Fibroblast of pulmonary artery (primary cell): Measurements from ENCODE around the gene FMNL3.

ENCODE experiments used
- DNase-seq: peaks from one replicate; pipeline ENCODE4 v3.0.0-alpha.2; 2010; ENCODE audit warnings: low read depth
- H3K4me3 ChIP-seq: replicated peaks from 2 replicates; pipeline ENCODE4 v1.5.1; 2011; ENCODE audit warnings: low read depth, mild to moderate bottlenecking, control low read depth, low read length, moderate library complexity
- TF ChIP-seq, protein P1 (sequence below): IDR thresholded peaks from 2 replicates; pipeline ENCODE4 v1.5.1; 2011; ENCODE audit warnings: mild to moderate bottlenecking, control low read depth, low read length, inconsistent platforms; ENCODE audit errors: missing control alignments

The FMNL3 gene

DNA sequence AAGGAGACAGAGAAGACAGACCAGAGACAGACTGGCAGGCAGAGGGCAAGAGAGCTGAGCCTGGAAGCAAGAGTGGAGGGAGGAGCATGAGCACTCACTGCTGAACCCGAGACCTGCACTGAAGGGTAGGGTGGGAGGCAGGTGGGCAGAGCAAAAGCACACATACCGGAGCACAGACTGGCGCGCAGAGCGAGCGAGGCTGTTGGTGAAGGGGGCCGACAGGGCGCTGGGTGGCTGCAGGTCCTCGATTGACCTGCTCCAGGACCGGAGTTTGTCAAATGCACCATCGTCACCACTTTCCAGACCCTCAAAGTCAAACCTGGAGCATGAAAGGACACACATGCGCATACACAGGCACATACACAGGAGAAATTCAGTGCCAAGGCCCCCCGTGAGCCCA, 48.9 kb downstream of the FMNL3 start:
- no peak overlapping the region for H3K4me3 ChIP-seq
- no peak for DNase-seq
- TF ChIP-seq, protein P1, sequence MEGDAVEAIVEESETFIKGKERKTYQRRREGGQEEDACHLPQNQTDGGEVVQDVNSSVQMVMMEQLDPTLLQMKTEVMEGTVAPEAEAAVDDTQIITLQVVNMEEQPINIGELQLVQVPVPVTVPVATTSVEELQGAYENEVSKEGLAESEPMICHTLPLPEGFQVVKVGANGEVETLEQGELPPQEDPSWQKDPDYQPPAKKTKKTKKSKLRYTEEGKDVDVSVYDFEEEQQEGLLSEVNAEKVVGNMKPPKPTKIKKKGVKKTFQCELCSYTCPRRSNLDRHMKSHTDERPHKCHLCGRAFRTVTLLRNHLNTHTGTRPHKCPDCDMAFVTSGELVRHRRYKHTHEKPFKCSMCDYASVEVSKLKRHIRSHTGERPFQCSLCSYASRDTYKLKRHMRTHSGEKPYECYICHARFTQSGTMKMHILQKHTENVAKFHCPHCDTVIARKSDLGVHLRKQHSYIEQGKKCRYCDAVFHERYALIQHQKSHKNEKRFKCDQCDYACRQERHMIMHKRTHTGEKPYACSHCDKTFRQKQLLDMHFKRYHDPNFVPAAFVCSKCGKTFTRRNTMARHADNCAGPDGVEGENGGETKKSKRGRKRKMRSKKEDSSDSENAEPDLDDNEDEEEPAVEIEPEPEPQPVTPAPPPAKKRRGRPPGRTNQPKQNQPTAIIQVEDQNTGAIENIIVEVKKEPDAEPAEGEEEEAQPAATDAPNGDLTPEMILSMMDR = no peak

- no peak for DNase-seq
- no peak overlapping the region for H3K4me3 ChIP-seq
- TF ChIP-seq, protein P1 = no peak
Measured at GRCh38 chr12:49655595-49656236, 51.5 kb downstream of the FMNL3 start.

- TF ChIP-seq, protein P1 = no peak
- DNase-seq = no peak
- no peak overlapping the region for H3K4me3 ChIP-seq
Measured at GRCh38 chr12:49654715-49655114, 52.5 kb downstream of the FMNL3 start.

- H3K4me3 ChIP-seq = no peak overlapping the region
- DNase-seq = no peak
- TF ChIP-seq, protein P1 = no peak
Measured at GRCh38 chr12:49652921-49653520, 54.2 kb downstream of the FMNL3 start.

GRCh38 chr12:49651855-49652254, 55.4 kb downstream of the FMNL3 start:
- no peak overlapping the region for H3K4me3 ChIP-seq
- DNase-seq = no peak
- TF ChIP-seq, protein P1 = no peak

DNA sequence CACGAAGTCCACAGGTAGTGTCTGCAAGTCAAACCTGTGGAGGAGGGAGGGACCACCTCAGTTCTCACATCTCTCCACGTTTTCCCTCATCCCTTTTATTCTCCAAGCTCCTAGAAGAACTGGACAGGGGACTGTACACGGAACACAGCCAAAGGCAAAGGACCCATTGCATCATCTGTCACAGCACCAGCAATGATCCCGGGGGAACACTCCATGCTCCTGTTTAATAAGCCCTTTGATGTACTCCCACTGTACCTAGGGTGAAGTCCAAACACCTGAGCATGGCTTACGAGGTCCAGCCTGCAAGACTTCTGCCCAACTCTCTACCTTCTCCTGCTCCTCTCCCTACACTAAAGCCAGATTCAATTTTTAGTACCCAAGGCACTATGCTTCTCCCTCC, 57.3 kb downstream of the FMNL3 start:
- no peak for DNase-seq
- no peak overlapping the region for H3K4me3 ChIP-seq
- TF ChIP-seq, protein P1 = no peak

- TF ChIP-seq, protein P1 = no peak
- no peak for DNase-seq
- H3K4me3 ChIP-seq = no peak overlapping the region
Measured at GRCh38 chr12:49649445-49649844, 57.8 kb downstream of the FMNL3 start.
